Neural crest cell (in vitro differentiated cells): ENCODE measurements around the gene HLA-DPB1. TPM values are rescaled to one million over a fixed set of nuclear protein-coding genes. Genes with fewer than 3 reads are reported as not detected.

Experiments used
- DNase-seq: peaks from one replicate; pipeline ENCODE4 v3.0.0; 2021; ENCODE audit warnings: low read depth, mixed read lengths, low spot score
- H3K27ac Mint-ChIP-seq: one replicate; pipeline ENCODE4 v1.8.0; 2021; ENCODE audit warnings: mild to moderate bottlenecking, mixed read lengths; ENCODE audit not compliant: unreplicated experiment
- H3K27me3 Mint-ChIP-seq: 2 replicates; pipeline ENCODE4 v1.8.0; 2021; ENCODE audit warnings: low read depth, mild to moderate bottlenecking, mixed read lengths
- H3K36me3 Mint-ChIP-seq: 2 replicates; pipeline ENCODE4 v1.8.0; 2021; ENCODE audit warnings: low read depth, mild to moderate bottlenecking, mixed read lengths
- H3K4me1 Mint-ChIP-seq: 2 replicates; pipeline ENCODE4 v1.8.0; 2021; ENCODE audit warnings: mixed read lengths
- H3K4me3 Mint-ChIP-seq: one replicate; pipeline ENCODE4 v1.8.0; 2021; ENCODE audit warnings: mild to moderate bottlenecking, mixed read lengths
- H3K9me3 Mint-ChIP-seq: 2 replicates; pipeline ENCODE4 v1.8.0; 2021; ENCODE audit warnings: mixed read lengths
- CTCF ChIP-seq: fragments of 200-600 bp; sonication (generic); conservative IDR thresholded peaks from 2 replicates; pipeline ENCODE4 v1.5.0; 2021; ENCODE audit warnings: antibody characterized with exemption, mild to moderate bottlenecking
- total RNA-seq: library from RNA; stranded (reverse); gene quantifications from 2 replicates; pipeline ENCODE4 v1.2.1, GENCODE V29; 2021

Gene HLA-DPB1
- total RNA-seq, 1 donor from 2014 or later: 20.4 TPM

- H3K4me1 Mint-ChIP-seq: peaks cover 7% of the 10 kb centered on the region
- no peaks in the 10 kb centered on the region for H3K9me3 Mint-ChIP-seq
- peaks cover 100% of the 10 kb centered on the region for H3K27me3 Mint-ChIP-seq
- H3K4me3 Mint-ChIP-seq: no peak overlapping the region
- no peak overlapping the region for H3K27ac Mint-ChIP-seq
- DNase-seq: no peak
- no peaks in the 10 kb centered on the region for H3K36me3 Mint-ChIP-seq
- TF ChIP-seq CTCF: no peak
These were observed 38.6 kb downstream of the HLA-DPB1 start for GRCh38 chr6:33114406-33114805.

GRCh38 chr6:33116417-33116816 is 40.6 kb downstream of the HLA-DPB1 start:
- H3K4me3 Mint-ChIP-seq: no peak overlapping the region
- DNase-seq: no peak
- H3K9me3 Mint-ChIP-seq: no peaks in the 10 kb centered on the region
- no peak overlapping the region for H3K27ac Mint-ChIP-seq
- H3K27me3 Mint-ChIP-seq: peaks cover 99% of the 10 kb centered on the region
- TF ChIP-seq CTCF: no peak
- peaks cover 7% of the 10 kb centered on the region for H3K4me1 Mint-ChIP-seq
- no peaks in the 10 kb centered on the region for H3K36me3 Mint-ChIP-seq

GRCh38 chr6:33116841-33117711 is 41.3 kb downstream of the HLA-DPB1 start:
- no peak overlapping the region for H3K27ac Mint-ChIP-seq
- H3K4me1 Mint-ChIP-seq: peaks cover 7% of the 10 kb centered on the region
- H3K27me3 Mint-ChIP-seq: peaks cover 99% of the 10 kb centered on the region
- no peak for TF ChIP-seq CTCF
- no peaks in the 10 kb centered on the region for H3K36me3 Mint-ChIP-seq
- H3K4me3 Mint-ChIP-seq: no peak overlapping the region
- H3K9me3 Mint-ChIP-seq: no peaks in the 10 kb centered on the region
- no peak for DNase-seq

- peaks cover 94% of the 10 kb centered on the region for H3K27me3 Mint-ChIP-seq
- no peak overlapping the region for H3K4me3 Mint-ChIP-seq
- TF ChIP-seq CTCF: no peak
- peaks cover 7% of the 10 kb centered on the region for H3K4me1 Mint-ChIP-seq
- no peak for DNase-seq
- no peaks in the 10 kb centered on the region for H3K9me3 Mint-ChIP-seq
- H3K27ac Mint-ChIP-seq: no peak overlapping the region
- H3K36me3 Mint-ChIP-seq: no peaks in the 10 kb centered on the region
These were observed 42.1 kb downstream of the HLA-DPB1 start for GRCh38 chr6:33117811-33118277.

- Mint-ChIP-seq H3K4me3 (no peak overlapping the region), H3K4me1 (peaks cover 7% of the 10 kb centered on the region), H3K27ac (no peak overlapping the region), H3K27me3 (peaks cover 93% of the 10 kb centered on the region), H3K9me3 (no peaks in the 10 kb centered on the region), H3K36me3 (no peaks in the 10 kb centered on the region)
- TF ChIP-seq CTCF: peak; percentile 87
- DNase-seq: no peak
These were observed 42.8 kb downstream of the HLA-DPB1 start for GRCh38 chr6:33118525-33119123.
